ENCODE data around the gene CALM1.

Gene CALM1

GRCh38 chr14:90429754-90430153 is 32.9 kb downstream of the CALM1 start:
- DNase-seq (ENCODE audit: low read depth, low spot score) = no peak
- no peak overlapping the region for H3K4me3 ChIP-seq
- no peak overlapping the region for H3K27ac ChIP-seq

DNA sequence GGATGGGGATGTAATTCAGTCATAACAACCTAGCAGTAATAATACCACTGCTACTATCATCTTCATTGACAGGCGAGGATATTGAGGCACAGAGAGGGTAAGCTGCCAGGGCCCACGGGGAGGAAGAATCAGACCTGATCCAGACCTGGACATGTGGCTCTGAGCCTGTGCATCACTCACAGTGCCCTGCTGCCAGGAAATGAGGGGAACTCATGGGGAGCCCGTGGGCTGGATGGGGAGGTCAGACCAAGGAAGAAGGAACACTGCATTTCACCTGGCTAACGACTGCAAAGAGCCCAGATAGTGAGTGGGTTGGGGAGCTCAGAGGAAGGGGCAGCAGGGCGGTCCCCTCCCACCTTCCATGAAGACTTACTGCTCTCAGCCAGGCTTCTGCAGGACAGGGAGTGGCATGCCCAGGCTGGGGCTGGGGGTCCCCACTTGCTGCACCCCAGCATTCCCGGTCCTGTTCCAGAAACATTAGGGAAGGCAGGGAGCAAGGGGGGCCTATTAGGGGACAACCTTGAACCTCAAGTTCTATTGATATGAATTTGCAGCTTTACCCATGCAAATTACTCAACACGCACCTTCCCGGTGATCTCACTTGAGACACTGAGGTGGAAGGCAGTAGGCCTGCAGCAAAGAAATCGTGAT is 37.7 kb downstream of the CALM1 start:
- no peak for DNase-seq (ENCODE audit: low read depth, low spot score)
- TF ChIP-seq FOXP2 (optimal IDR thresholded peaks at IDR 0.05; ENCODE audit: control extremely low read depth, extremely low read length, insufficient read depth) = no peak
- no peaks in the 10 kb centered on the region for H3K9me3 ChIP-seq (ENCODE audit: low read depth, low read length)
- H3K27ac ChIP-seq = no peak overlapping the region
- no peaks in the 10 kb centered on the region for H3K36me3 ChIP-seq (ENCODE audit: insufficient read depth, low read length)
- H3K4me3 ChIP-seq = no peak overlapping the region
- H3K9ac ChIP-seq (ENCODE audit: insufficient read length) = no peak overlapping the region

More at GRCh38 chr14:90429754-90430153, 32.9 kb downstream of the CALM1 start:
- Histone ChIP-seq H3K9ac (ENCODE audit: insufficient read length) (no peak overlapping the region), H3K36me3 (ENCODE audit: insufficient read depth, low read length) (no peaks in the 10 kb centered on the region), H3K9me3 (ENCODE audit: low read depth, low read length) (no peaks in the 10 kb centered on the region)
- TF ChIP-seq POLR2AphosphoS5 (IDR thresholded peaks at IDR 0.05; ENCODE audit: borderline replicate concordance, low read depth, low read length) (no peak), FOXP2 (optimal IDR thresholded peaks at IDR 0.05; ENCODE audit: control extremely low read depth, extremely low read length, insufficient read depth) (no peak), EZH2 (IDR thresholded peaks at IDR 0.05) (no peak)

DNA sequence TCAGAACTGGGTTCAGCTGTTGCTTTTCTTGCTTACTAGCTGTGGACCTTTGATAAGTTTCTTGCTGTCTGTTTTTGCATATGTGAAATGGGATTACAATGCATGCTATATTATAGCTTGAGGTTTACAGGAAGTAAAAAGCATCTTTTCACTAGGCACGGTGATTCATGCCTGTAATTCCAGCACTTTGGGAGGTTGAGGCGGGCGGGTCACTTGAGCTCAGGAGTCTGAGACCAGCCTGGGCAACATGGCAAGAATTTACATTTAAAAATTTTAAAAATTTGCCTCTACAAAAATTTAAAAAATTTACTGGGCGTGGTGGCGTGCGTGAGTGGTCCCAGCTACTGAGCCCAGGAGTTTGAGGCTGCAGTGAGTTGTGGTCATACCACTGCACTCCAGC is 42.0 kb downstream of the CALM1 start:
- Histone ChIP-seq H3K9me3 (ENCODE audit: low read depth, low read length) (no peaks in the 10 kb centered on the region), H3K27ac (no peak overlapping the region), H3K4me3 (no peak overlapping the region), H3K36me3 (ENCODE audit: insufficient read depth, low read length) (no peaks in the 10 kb centered on the region), H3K9ac (ENCODE audit: insufficient read length) (no peak overlapping the region)
- TF ChIP-seq EZH2 (IDR thresholded peaks at IDR 0.05) (no peak), FOXP2 (optimal IDR thresholded peaks at IDR 0.05; ENCODE audit: control extremely low read depth, extremely low read length, insufficient read depth) (no peak), POLR2AphosphoS5 (IDR thresholded peaks at IDR 0.05; ENCODE audit: borderline replicate concordance, low read depth, low read length) (no peak)
- DNase-seq (ENCODE audit: low read depth, low spot score) = no peak

- no peak for DNase-seq (ENCODE audit: low read depth, low spot score)
- TF ChIP-seq POLR2AphosphoS5 (IDR thresholded peaks at IDR 0.05; ENCODE audit: borderline replicate concordance, low read depth, low read length) = no peak
- no peak for TF ChIP-seq EZH2 (IDR thresholded peaks at IDR 0.05)
- no peak for TF ChIP-seq FOXP2 (optimal IDR thresholded peaks at IDR 0.05; ENCODE audit: control extremely low read depth, extremely low read length, insufficient read depth)
- Histone ChIP-seq H3K9ac (ENCODE audit: insufficient read length) (no peak overlapping the region), H3K9me3 (ENCODE audit: low read depth, low read length) (no peaks in the 10 kb centered on the region), H3K4me3 (no peak overlapping the region), H3K36me3 (ENCODE audit: insufficient read depth, low read length) (no peaks in the 10 kb centered on the region), H3K27ac (no peak overlapping the region)
Measured at GRCh38 chr14:90440021-90440451, 43.2 kb downstream of the CALM1 start.

- no peaks in the 10 kb centered on the region for H3K36me3 ChIP-seq (ENCODE audit: insufficient read depth, low read length)
- TF ChIP-seq FOXP2 (optimal IDR thresholded peaks at IDR 0.05; ENCODE audit: control extremely low read depth, extremely low read length, insufficient read depth) (no peak), EZH2 (IDR thresholded peaks at IDR 0.05) (no peak), POLR2AphosphoS5 (IDR thresholded peaks at IDR 0.05; ENCODE audit: borderline replicate concordance, low read depth, low read length) (no peak)
Measured at GRCh38 chr14:90440592-90440991, 43.8 kb downstream of the CALM1 start.

DNA sequence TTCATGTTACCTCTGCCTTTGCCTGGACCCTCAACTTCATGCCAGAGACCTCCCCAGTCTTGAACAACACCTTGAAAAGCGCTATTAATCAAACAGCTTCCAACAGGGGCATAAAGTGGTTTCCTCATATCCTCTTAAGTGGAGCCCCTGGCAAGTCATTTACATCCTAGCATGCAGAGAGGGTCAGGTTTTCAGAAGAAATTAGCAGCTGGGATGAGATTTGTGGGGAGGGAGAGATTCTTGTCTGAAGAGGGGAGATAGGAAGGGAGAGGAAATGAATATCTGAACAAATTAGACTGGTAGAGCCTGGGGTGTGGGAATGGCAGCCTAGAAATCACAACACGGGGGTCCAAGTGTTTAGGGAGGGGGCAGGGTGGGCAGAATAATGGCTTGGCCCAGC is 45.6 kb downstream of the CALM1 start:
- H3K9me3 ChIP-seq (ENCODE audit: low read depth, low read length) = no peaks in the 10 kb centered on the region
- no peaks in the 10 kb centered on the region for H3K36me3 ChIP-seq (ENCODE audit: insufficient read depth, low read length)
- no peak for DNase-seq (ENCODE audit: low read depth, low spot score)
- no peak overlapping the region for H3K27ac ChIP-seq
- H3K4me3 ChIP-seq = no peak overlapping the region
- no peak overlapping the region for H3K9ac ChIP-seq (ENCODE audit: insufficient read length)
- TF ChIP-seq POLR2AphosphoS5 (IDR thresholded peaks at IDR 0.05; ENCODE audit: borderline replicate concordance, low read depth, low read length) (no peak), EZH2 (IDR thresholded peaks at IDR 0.05) (no peak), FOXP2 (optimal IDR thresholded peaks at IDR 0.05; ENCODE audit: control extremely low read depth, extremely low read length, insufficient read depth) (no peak)

More at GRCh38 chr14:90440592-90440991, 43.8 kb downstream of the CALM1 start:
- Histone ChIP-seq H3K27ac (no peak overlapping the region), H3K9ac (ENCODE audit: insufficient read length) (no peak overlapping the region), H3K4me3 (no peak overlapping the region), H3K9me3 (ENCODE audit: low read depth, low read length) (no peaks in the 10 kb centered on the region)
- DNase-seq (ENCODE audit: low read depth, low spot score) = no peak

DNA sequence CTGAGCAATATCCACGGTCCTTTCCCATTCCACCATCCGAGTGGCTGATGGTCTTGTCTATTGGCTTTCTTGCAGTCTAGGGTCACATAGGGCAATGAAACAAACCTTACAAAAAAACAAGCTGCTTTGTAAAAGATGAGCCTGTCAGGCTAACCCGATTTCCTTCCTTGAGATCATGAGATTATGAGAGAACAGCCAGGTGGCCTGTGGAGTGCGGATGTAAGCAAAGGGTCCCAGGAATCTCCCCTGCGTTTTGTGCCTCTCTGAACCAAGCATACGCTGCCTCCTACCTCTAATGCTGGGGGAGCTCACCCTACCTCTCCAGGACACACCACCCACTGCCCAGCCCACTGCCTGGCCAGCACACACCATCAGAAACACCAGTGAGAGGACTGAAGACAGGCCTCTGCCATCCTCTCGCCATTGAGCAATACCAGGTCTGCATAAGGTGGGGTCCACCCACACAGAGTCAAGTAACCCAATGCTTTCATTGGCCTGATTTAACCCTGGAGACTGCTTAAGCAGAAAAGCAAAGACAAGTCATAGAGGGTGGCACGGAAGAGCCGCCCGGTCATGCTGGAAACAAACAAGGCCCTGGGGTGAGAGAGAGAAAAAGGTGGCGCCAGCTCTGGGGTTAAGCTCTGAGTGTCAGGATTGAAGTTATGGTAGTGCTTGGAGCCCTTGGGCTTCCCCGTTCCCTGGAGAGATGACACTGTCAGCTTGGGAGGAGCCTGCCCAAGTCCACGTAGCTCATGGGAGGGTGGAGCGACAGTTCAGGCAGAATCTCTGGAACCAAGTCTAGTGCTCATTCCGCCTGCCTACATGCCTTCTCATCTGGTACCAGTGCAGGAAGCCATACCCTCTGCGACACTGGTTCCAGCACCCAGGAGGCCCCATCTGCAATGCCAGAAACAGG is 46.6 kb downstream of the CALM1 start:
- no peak overlapping the region for H3K9ac ChIP-seq (ENCODE audit: insufficient read length)
- H3K4me3 ChIP-seq = no peak overlapping the region
- no peaks in the 10 kb centered on the region for H3K9me3 ChIP-seq (ENCODE audit: low read depth, low read length)
- no peaks in the 10 kb centered on the region for H3K36me3 ChIP-seq (ENCODE audit: insufficient read depth, low read length)
- no peak for DNase-seq (ENCODE audit: low read depth, low spot score)
- H3K27ac ChIP-seq = no peak overlapping the region
- no peak for TF ChIP-seq EZH2 (IDR thresholded peaks at IDR 0.05)
- no peak for TF ChIP-seq FOXP2 (optimal IDR thresholded peaks at IDR 0.05; ENCODE audit: control extremely low read depth, extremely low read length, insufficient read depth)
- TF ChIP-seq POLR2AphosphoS5 (IDR thresholded peaks at IDR 0.05; ENCODE audit: borderline replicate concordance, low read depth, low read length) = no peak

GRCh38 chr14:90444077-90444696 is 47.4 kb downstream of the CALM1 start:
- no peak for TF ChIP-seq EZH2 (IDR thresholded peaks at IDR 0.05)
- no peak for TF ChIP-seq FOXP2 (optimal IDR thresholded peaks at IDR 0.05; ENCODE audit: control extremely low read depth, extremely low read length, insufficient read depth)
- TF ChIP-seq POLR2AphosphoS5 (IDR thresholded peaks at IDR 0.05; ENCODE audit: borderline replicate concordance, low read depth, low read length) = no peak
- H3K36me3 ChIP-seq (ENCODE audit: insufficient read depth, low read length) = no peaks in the 10 kb centered on the region
- H3K27ac ChIP-seq = no peak overlapping the region
- no peak overlapping the region for H3K4me3 ChIP-seq
- no peak for DNase-seq (ENCODE audit: low read depth, low spot score)
- H3K9ac ChIP-seq (ENCODE audit: insufficient read length) = no peak overlapping the region
- H3K9me3 ChIP-seq (ENCODE audit: low read depth, low read length) = no peaks in the 10 kb centered on the region
